GM06990 (cell line): ENCODE measurements around the gene SPATA18.
"Not testable (repeated sequence)": the region's sequence is repeated elsewhere in the genome, so short reads cannot be mapped to it uniquely, and the experiment has no call there.

Source experiments
- DNase-seq: peaks from one replicate; pipeline ENCODE4 v3.0.0-alpha.2; 2011; ENCODE audit not compliant: insufficient read length; ENCODE audit errors: extremely low read depth
- H3K27me3 ChIP-seq: replicated peaks from 2 replicates; pipeline ENCODE4 v1.6.0; 2011; ENCODE audit warnings: low read length; ENCODE audit not compliant: control insufficient read depth, insufficient read depth
- H3K36me3 ChIP-seq: 2 replicates; pipeline ENCODE4 v1.5.1; 2011; ENCODE audit warnings: low read length; ENCODE audit not compliant: control insufficient read depth, insufficient read depth
- H3K4me3 ChIP-seq: replicated peaks from 2 replicates; pipeline ENCODE4 v1.5.1; 2011; ENCODE audit warnings: low read depth, mild to moderate bottlenecking, control low read depth, low read length
- CTCF ChIP-seq: IDR thresholded peaks from 2 replicates; pipeline ENCODE4 v1.5.1; 2011; ENCODE audit warnings: low read length, control low read depth, mild to moderate bottlenecking, inconsistent platforms; ENCODE audit not compliant: insufficient read depth, poor library complexity, severe bottlenecking

SPATA18 gene

GRCh38 chr4:52126966-52127365 is 75.9 kb downstream of the SPATA18 start:
- Histone ChIP-seq H3K4me3 (no peak overlapping the region), H3K36me3 (no peaks in the 10 kb centered on the region), H3K27me3 (no peaks in the 10 kb centered on the region; the same call in 1 of the 2 replicates)
- TF ChIP-seq CTCF: no peak
- no peak for DNase-seq

GRCh38 chr4:52135171-52135570 is 84.1 kb downstream of the SPATA18 start:
- no peak for TF ChIP-seq CTCF
- DNase-seq: no peak
- Histone ChIP-seq H3K36me3 (no peaks in the 10 kb centered on the region), H3K27me3 (no peaks in the 10 kb centered on the region; the same call in none of the 2 replicates), H3K4me3 (no peak overlapping the region)

- H3K4me3 ChIP-seq, H3K27me3 ChIP-seq, DNase-seq, H3K36me3 ChIP-seq: not testable (repeated sequence)
Measured at GRCh38 chr4:52137152-52137551, 86.0 kb downstream of the SPATA18 start.

- DNase-seq: no peak
Measured at GRCh38 chr4:52142816-52143215, 91.7 kb downstream of the SPATA18 start.

GRCh38 chr4:52143815-52144214 is 92.7 kb downstream of the SPATA18 start:
- H3K4me3 ChIP-seq: no peak overlapping the region
- no peaks in the 10 kb centered on the region for H3K27me3 ChIP-seq
- no peaks in the 10 kb centered on the region for H3K36me3 ChIP-seq
- no peak for TF ChIP-seq CTCF
- DNase-seq: no peak

More at GRCh38 chr4:52142816-52143215, 91.7 kb downstream of the SPATA18 start:
- TF ChIP-seq CTCF: no peak
- H3K4me3 ChIP-seq: no peak overlapping the region
- H3K27me3 ChIP-seq: no peaks in the 10 kb centered on the region
- H3K36me3 ChIP-seq: no peaks in the 10 kb centered on the region

- H3K27me3 ChIP-seq: no peaks in the 10 kb centered on the region
- no peak overlapping the region for H3K4me3 ChIP-seq
- DNase-seq: no peak
- H3K36me3 ChIP-seq: no peaks in the 10 kb centered on the region
- no peak for TF ChIP-seq CTCF
Measured at GRCh38 chr4:52144372-52144771, 93.3 kb downstream of the SPATA18 start.
